Effector memory CD8-positive, alpha-beta T cell (primary cell): ENCODE data around the gene ABCA7.

Experiments used
- ATAC-seq: fragments of 150-1000 bp; cut with Tn5 transposase; replicated peaks from 2 replicates; pipeline ENCODE4 v1.10.0; 2021; ENCODE audit warnings: mild to moderate bottlenecking, moderate library complexity
- DNase-seq, 3 experiments: peaks; one replicate each; pipeline ENCODE4 v3.0.0; 2021
- H3K27ac Mint-ChIP-seq, 2 donors: one replicate each; pipeline ENCODE4 v1.8.0; 2022; ENCODE audit warnings: mild to moderate bottlenecking in 2 of 2, mixed read lengths in 2 of 2, moderate library complexity in 2 of 2
- H3K27me3 Mint-ChIP-seq, 2 donors: one replicate each; pipeline ENCODE4 v1.8.0; 2022; ENCODE audit warnings: mixed read lengths in 2 of 2
- H3K36me3 Mint-ChIP-seq: one replicate; pipeline ENCODE4 v1.8.0; 2022; ENCODE audit warnings: mild to moderate bottlenecking, moderate library complexity, mixed read lengths; ENCODE audit not compliant: insufficient read depth
- H3K4me1 Mint-ChIP-seq, 2 donors: one replicate each; pipeline ENCODE4 v1.8.0; 2022; ENCODE audit warnings: low read depth in 2 of 2, mixed read lengths in 2 of 2
- H3K4me3 Mint-ChIP-seq, 2 donors: one replicate each; pipeline ENCODE4 v1.8.0; 2022; ENCODE audit warnings: mild to moderate bottlenecking in 2 of 2, mixed read lengths in 2 of 2, moderate library complexity in 2 of 2
- H3K9me3 Mint-ChIP-seq, 2 donors: one replicate each; pipeline ENCODE4 v1.8.0; 2022; ENCODE audit warnings: mixed read lengths in 2 of 2

Gene ABCA7

DNA sequence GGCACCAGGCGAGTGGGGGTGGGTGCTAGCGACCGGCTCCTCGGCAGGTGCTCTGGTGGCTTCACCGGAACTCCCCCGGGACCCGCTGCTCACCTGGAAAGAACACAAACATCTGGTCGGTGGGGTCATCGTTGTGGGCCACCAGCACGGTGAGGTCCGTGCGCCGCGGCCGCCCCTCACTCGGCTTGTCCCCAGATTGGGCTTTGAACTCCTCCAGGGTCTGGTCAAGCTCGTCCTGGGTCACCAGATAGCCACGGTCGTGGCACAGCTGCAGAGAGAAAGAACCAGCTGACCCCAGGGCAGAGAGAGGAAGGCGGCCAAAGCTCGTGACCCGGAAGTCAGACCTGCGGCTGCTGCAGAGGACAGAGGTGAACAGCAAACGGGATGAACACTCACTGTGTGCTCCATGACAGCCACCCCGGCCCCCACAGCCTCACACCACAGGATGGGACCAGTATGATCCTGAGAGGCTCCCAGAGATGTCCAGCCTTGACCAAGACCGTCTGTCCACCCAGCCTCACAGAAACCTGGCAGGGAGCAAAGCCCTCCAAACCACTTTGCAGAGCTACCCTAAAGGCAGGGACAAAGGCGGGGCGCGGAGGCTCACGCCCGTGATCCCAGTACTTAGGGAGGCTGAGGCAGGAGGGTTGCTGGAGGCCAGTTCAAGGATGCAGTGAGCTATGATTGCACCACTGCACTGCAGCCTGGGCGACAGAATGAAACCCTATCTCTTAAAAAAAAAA lies 54.1 kb downstream of the ABCA7 start:
- Mint-ChIP-seq H3K9me3 (no peaks in the 10 kb centered on the region), H3K27me3 (no peaks in the 10 kb centered on the region), H3K36me3 (peaks cover 48% of the 10 kb centered on the region), H3K27ac (peak overlapping the region in 1 of 2 donors; percentile 88), H3K4me1 (peaks cover 25 to 38% of the 10 kb centered on the region in 2 donors), H3K4me3 (peak overlapping the region; percentile 92 to 93)
- no peak for DNase-seq
- ATAC-seq: no peak

DNA sequence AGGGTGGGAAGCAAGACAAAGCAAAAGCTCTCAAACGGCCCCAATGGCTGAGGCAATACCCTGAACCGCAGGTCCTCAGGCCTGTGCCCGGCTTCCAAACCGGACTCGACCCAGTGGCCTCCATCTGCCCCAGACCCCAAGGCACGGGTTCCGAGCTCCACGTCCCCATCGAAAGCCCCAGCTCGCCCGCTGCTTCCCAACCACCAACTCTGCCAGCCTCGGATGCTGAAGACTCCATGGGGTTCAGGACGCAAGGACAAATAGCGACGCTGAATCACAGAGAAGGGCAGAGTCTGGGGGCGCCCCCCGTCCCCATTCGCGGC lies 54.7 kb downstream of the ABCA7 start:
- H3K4me3 Mint-ChIP-seq: peak overlapping the region; percentile 92 to 93
- H3K27me3 Mint-ChIP-seq: no peaks in the 10 kb centered on the region
- ATAC-seq (peak; percentile 2), DNase-seq (no peak)
- peaks cover 43% of the 10 kb centered on the region for H3K36me3 Mint-ChIP-seq
- H3K4me1 Mint-ChIP-seq: peaks cover 22 to 32% of the 10 kb centered on the region in 2 donors
- no peaks in the 10 kb centered on the region for H3K9me3 Mint-ChIP-seq
- H3K27ac Mint-ChIP-seq: peak overlapping the region in 1 of 2 donors; percentile 88

DNA sequence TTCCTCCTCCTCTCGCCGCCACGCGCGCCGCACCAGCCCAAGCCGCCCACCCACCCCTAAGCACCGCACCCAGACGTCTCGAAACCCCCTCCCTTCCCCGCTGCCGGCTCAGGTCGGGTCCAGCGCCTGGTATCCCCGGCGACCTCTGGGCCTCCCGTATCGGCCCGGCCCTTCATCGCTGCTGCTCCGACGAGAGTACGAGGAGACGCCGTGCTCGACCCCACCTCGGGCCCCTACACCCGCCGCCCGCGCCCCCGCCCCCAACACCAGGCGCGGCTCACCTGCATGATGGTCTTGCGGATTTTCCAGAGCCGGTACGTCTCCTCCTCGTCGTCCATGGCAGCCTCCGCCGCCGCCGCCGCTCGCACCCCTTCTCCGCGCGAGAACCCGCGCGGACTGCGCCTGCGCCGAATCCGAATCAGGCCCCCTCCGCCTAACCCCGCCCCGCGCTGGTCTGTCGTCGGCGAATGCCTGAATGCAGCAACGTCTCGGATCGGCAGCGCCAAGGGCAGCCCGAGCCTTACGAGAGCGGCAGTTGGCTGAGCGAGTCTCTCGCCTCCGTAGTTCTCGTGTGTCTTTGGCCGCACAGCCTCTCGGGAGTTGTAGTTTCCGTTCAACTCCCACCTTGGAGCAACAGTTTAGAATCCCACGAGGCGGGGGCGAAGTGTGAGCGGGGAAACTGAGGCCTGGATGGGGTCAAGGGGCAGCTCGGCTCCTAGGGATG lies 55.2 kb downstream of the ABCA7 start, which contains the start of gene POLR2E:
POLR2E (minus strand) TSS at position 398 of the 724 bp plus-strand sequence; CDS start at position 338, 60 bp downstream.
- peak; percentile 98 to 99 (median 99) for DNase-seq
- Mint-ChIP-seq H3K27me3 (no peaks in the 10 kb centered on the region), H3K27ac (peak within 1 kb of the TSS; percentile 77 to 88), H3K9me3 (no peaks in the 10 kb centered on the region), H3K36me3 (peaks cover 43% of the 10 kb centered on the region), H3K4me3 (peak within 1 kb of the TSS; percentile 92 to 93), H3K4me1 (peaks cover 26 to 29% of the 10 kb centered on the region in 2 donors)
- peak; percentile 91 for ATAC-seq

DNA sequence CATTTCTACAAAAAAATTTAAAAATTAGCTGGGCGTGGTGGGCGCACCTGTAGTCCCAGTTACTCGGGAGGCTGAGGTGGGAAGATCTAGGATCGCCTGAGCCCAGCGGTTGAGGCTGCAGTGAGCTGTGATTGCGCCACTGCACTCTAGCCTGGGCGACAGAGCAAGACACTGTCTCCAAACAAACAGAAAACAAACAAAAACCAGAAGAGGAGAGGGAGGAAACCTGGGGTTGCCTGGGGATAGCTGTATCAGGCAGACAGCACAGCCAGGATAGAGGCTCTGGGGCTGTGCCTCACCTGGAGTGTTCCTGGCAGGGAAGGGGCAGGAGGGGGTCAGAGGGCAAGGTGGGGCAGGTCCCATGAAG lies 57.9 kb downstream of the ABCA7 start:
- Mint-ChIP-seq H3K36me3 (peaks cover 27% of the 10 kb centered on the region), H3K27ac (no peak overlapping the region), H3K4me3 (no peak overlapping the region), H3K9me3 (no peaks in the 10 kb centered on the region), H3K4me1 (peaks cover 29 to 40% of the 10 kb centered on the region in 2 donors), H3K27me3 (no peaks in the 10 kb centered on the region)
- ATAC-seq (no peak), DNase-seq (no peak)

DNA sequence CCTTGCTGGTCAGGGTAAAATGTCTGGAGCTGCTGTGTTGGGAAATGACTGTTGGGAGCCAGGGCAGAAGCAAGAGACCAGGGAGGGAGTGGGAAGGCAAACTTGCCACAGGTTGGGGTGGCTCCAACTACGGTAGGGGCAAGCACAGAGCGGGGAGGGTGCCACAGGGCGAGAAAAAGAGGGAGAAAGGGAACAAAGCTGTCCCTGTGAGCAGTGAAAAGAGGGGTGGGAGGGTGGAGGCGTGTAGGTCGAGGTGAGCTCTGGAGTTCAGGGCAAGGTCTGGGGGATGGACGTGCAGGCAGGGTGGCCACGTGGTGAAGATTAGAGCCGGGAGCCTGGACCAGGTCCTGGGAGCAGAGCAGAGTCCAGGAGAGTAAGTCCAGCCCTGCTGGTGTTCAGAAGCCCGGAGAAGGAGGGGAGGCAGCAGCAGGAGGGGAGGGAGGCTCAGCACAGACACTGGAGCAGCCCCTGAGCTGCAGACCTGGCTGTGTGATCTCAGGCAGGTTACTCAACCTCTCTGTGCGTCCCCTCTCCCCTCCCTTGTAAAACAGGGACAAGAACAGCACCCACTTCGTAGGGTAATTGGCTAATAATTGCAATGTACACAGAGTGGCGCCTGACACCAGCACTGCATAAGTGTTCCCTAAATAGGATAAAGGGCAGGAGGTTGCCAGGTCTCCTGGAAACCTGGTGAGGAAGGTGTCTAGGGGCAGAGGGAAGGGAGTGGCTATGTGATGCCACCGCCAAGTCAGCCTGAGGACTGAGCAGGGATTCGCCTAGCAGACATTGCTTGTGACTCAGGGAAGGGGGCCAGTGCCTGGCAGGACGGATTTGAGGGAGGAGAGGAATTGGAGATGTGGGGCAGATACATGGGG lies 58.5 kb downstream of the ABCA7 start:
- no peak overlapping the region for H3K4me3 Mint-ChIP-seq
- peaks cover 27% of the 10 kb centered on the region for H3K36me3 Mint-ChIP-seq
- DNase-seq (no peak), ATAC-seq (no peak)
- H3K27me3 Mint-ChIP-seq: no peaks in the 10 kb centered on the region
- no peaks in the 10 kb centered on the region for H3K9me3 Mint-ChIP-seq
- peak overlapping the region; percentile 26 to 33 for H3K27ac Mint-ChIP-seq
- peaks cover 26 to 43% of the 10 kb centered on the region in 2 donors for H3K4me1 Mint-ChIP-seq

DNA sequence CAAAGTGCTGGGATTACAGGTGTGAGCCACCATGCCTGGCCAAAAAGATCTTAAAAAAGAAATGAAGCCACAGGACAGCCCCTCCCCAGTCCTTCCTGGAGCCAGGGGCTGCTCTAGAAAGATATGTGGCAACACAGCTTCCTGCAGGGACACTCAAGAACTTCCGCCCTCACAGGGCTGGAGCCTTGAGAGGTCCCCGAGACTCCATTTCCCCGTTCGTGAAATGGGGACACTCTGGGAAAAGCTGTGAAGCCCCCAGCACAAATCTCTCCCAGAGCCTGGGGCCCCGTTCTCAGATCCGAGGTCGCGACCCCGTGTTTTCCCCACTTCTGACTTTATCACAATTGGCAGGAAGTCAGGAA lies 61.4 kb downstream of the ABCA7 start:
- DNase-seq: no peak

DNA sequence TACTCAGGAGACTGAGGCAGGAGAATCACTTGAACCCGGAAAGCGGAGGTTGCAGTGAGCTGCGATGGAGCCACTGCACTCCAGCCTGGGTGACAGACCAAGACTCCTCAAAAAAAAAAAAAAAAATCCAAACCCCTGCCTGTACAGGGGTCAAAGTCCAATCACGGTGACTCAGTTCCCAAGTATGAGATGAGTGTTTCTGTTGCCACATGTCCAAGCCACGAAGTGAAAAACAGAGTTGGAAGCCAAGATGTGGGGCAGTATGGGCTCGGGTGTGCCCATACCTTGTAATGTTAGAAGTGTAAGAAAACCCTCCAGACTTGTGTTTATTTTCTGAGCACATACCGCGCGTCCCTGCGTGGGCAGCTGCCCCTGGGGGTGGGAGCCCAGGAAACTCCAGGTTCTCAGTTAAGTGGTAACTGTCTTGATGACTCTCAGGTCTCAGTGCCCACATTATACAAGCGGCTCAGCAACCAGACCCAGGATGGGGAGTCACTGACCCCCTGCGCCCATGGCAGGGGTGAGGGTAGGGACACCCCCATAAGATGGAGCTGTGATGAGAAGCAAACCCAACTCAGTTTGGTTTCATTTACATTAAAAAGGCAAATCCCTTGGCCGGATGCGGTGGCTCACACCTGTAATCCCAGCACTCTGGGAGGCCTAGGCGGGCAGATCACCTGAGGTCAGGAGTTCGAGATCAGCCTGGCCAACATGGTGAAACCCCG lies 62.7 kb downstream of the ABCA7 start:
- peak overlapping the region; percentile 82 to 89 for H3K27ac Mint-ChIP-seq
- peak in 1 of 3 experiments; percentile 41 for DNase-seq
- ATAC-seq: peak; percentile 4
- peaks cover 53% of the 10 kb centered on the region for H3K36me3 Mint-ChIP-seq
- H3K9me3 Mint-ChIP-seq: no peaks in the 10 kb centered on the region
- H3K27me3 Mint-ChIP-seq: no peaks in the 10 kb centered on the region
- H3K4me3 Mint-ChIP-seq: peak overlapping the region; percentile 63 to 74
- peaks cover 5 to 28% of the 10 kb centered on the region in 2 donors for H3K4me1 Mint-ChIP-seq

More for the DNA sequence above, 61.4 kb downstream of the ABCA7 start:
- H3K27me3 Mint-ChIP-seq: no peaks in the 10 kb centered on the region
- ATAC-seq: no peak
- H3K27ac Mint-ChIP-seq: peak overlapping the region; percentile 68 to 89
- peak overlapping the region in 1 of 2 donors; percentile 55 for H3K4me3 Mint-ChIP-seq
- H3K9me3 Mint-ChIP-seq: no peaks in the 10 kb centered on the region
- peaks cover 5 to 28% of the 10 kb centered on the region in 2 donors for H3K4me1 Mint-ChIP-seq
- H3K36me3 Mint-ChIP-seq: peaks cover 40% of the 10 kb centered on the region

DNA sequence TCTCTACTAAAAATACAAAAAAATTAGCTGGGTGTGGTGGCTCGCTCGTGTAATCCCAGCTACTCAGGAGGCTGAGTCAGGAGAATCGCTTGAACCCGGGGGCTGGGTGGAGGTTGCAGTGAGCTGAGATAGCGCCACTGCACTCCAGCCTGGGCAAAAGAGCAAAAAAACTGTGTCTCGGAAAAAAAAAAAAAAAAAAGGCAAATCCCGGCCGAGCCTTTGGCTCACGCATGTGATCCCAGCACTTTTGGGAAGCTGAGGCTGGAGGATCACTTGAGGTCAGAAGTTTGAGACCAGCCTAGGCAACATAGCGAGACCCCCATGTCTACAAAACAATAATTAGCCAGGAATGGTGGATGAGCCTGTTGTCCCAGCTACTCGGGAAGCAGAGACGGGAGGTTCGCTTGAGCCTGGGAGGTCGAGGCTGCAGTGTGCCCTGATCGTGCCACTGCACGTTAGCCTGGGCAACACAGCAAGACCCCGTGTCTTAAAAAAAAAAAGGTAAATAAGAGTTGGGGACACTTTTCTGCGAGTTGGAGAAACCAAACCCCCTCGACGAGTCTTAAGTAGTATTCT lies 63.3 kb downstream of the ABCA7 start:
- Mint-ChIP-seq H3K27me3 (no peaks in the 10 kb centered on the region), H3K9me3 (no peaks in the 10 kb centered on the region), H3K4me3 (peak overlapping the region; percentile 63 to 74), H3K36me3 (peaks cover 57% of the 10 kb centered on the region), H3K27ac (peak overlapping the region; percentile 82 to 89), H3K4me1 (peaks cover 5 to 28% of the 10 kb centered on the region in 2 donors)
- DNase-seq (no peak), ATAC-seq (no peak)

DNA sequence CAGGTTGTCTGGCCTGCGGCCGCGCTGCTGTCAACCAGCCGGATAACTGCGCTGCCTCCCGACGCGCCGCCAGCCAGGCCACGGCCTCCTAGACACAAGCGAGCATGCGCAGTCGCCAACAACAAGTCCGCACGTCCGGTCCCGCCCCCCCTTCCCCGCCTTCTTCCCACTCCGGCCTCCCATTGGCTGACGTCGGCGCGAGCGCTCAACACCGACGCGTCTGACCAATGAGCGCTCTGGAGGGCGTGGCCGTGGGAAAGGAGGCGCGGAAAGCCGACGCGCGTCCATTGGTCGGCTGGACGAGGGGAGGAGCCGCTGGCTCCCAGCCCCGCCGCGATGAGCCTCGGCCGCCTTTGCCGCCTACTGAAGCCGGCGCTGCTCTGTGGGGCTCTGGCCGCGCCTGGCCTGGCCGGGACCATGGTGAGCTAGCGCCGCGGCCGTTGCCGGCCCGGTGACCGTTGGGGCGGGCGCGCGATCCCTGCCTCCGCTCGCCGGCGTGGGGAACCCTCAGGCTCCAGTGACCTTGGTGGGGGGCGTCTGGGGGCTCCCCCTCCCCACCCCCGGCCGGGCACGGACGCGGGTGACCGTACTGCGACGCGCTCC lies 63.9 kb downstream of the ABCA7 start, which contains the start of gene GPX4:
GPX4 (plus strand) TSS at position 287 of the 603 bp plus-strand sequence; CDS start at position 337, 50 bp downstream.
- Mint-ChIP-seq H3K27me3 (no peaks in the 10 kb centered on the region), H3K4me3 (peak within 1 kb of the TSS; percentile 70 to 75), H3K36me3 (peaks cover 60% of the 10 kb centered on the region), H3K27ac (peak within 1 kb of the TSS; percentile 82 to 89), H3K4me1 (peaks cover under 1 to 26% of the 10 kb centered on the region in 2 donors), H3K9me3 (no peaks in the 10 kb centered on the region)
- DNase-seq (peak; percentile 94 to 95 (median 95)), ATAC-seq (peak; percentile 80)

DNA sequence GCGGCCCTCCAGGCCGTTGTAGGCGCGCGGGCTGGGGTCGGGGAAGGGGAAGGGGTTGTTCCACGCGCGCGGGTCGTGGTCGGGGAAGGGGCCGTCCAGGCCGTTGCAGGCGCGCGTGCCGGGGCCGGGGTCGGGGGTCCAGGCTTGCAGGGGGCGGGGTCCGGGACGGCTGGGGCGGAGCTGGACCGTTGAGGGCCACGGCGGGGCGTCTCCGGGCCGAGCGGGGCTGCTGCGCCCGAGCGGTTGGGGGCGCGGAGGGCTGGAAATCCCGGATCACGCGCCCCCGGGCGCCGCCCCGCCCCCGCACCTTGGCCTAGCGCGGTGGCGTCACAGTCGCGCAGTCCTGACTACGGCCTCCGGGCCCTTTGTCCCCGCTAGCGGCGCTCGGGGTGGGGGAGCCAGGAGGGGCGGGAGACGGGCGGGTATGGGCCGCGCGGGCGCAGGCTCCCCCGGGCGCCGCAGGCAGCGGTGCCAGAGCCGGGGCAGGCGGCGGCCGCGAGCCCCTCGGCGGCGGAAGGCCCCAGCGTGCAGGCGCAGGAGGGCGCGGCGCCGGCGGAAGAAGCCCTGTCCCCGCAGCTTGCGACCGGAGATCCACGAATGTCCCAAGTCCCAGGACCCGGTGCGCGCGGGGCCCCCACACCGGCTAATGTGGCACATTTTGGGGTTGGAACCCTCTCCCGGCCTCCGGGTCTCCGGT lies 64.6 kb downstream of the ABCA7 start:
- peak; percentile 66 to 74 (median 68) for DNase-seq
- Mint-ChIP-seq H3K27me3 (no peaks in the 10 kb centered on the region), H3K36me3 (peaks cover 63% of the 10 kb centered on the region), H3K27ac (peak overlapping the region; percentile 82), H3K4me1 (peaks cover 0 to 25% of the 10 kb centered on the region in 2 donors), H3K4me3 (peak overlapping the region; percentile 70 to 75), H3K9me3 (no peaks in the 10 kb centered on the region)
- ATAC-seq: peak; percentile 51

DNA sequence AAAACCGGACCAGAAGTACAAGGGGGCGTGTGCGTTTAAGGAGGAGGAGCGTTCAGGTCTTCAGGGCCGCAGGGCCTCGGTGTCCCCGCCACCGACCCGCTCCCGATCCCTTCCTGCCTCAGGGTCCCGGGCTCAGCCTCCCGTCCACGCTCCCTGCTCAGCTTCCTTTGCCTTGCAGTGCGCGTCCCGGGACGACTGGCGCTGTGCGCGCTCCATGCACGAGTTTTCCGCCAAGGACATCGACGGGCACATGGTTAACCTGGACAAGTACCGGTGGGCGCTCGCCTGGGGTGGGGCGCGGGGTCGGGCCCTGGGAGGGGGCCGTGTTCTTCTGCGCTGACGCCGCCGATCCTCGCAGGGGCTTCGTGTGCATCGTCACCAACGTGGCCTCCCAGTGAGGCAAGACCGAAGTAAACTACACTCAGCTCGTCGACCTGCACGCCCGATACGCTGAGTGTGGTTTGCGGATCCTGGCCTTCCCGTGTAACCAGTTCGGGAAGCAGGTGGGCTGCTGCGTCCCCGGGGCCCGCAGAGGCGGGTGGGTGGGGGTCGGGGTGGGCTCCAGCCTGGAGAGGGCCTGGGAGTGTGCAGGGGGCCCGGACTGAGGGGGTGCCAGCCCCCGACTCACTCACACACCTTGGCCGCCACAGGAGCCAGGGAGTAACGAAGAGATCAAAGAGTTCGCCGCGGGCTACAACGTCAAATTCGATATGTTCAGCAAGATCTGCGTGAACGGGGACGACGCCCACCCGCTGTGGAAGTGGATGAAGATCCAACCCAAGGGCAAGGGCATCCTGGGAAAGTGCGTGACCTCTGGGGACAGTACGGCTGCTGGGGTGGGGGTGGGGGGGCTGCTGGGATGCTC lies 65.3 kb downstream of the ABCA7 start:
- DNase-seq (no peak), ATAC-seq (no peak)
- Mint-ChIP-seq H3K9me3 (no peaks in the 10 kb centered on the region), H3K4me3 (peak overlapping the region; percentile 70 to 75), H3K4me1 (peaks cover 0 to 22% of the 10 kb centered on the region in 2 donors), H3K27ac (peak overlapping the region; percentile 22 to 82), H3K27me3 (no peaks in the 10 kb centered on the region), H3K36me3 (peaks cover 64% of the 10 kb centered on the region)
